ENCODE measurements around the gene L1CAM. TPM values are rescaled to one million over a fixed set of nuclear protein-coding genes. Genes with fewer than 3 reads are reported as not detected.

L1CAM gene
- total RNA-seq, 6 experiments from 2014 or later: 13.1 to 89.2 (median 14.4) TPM

DNA sequence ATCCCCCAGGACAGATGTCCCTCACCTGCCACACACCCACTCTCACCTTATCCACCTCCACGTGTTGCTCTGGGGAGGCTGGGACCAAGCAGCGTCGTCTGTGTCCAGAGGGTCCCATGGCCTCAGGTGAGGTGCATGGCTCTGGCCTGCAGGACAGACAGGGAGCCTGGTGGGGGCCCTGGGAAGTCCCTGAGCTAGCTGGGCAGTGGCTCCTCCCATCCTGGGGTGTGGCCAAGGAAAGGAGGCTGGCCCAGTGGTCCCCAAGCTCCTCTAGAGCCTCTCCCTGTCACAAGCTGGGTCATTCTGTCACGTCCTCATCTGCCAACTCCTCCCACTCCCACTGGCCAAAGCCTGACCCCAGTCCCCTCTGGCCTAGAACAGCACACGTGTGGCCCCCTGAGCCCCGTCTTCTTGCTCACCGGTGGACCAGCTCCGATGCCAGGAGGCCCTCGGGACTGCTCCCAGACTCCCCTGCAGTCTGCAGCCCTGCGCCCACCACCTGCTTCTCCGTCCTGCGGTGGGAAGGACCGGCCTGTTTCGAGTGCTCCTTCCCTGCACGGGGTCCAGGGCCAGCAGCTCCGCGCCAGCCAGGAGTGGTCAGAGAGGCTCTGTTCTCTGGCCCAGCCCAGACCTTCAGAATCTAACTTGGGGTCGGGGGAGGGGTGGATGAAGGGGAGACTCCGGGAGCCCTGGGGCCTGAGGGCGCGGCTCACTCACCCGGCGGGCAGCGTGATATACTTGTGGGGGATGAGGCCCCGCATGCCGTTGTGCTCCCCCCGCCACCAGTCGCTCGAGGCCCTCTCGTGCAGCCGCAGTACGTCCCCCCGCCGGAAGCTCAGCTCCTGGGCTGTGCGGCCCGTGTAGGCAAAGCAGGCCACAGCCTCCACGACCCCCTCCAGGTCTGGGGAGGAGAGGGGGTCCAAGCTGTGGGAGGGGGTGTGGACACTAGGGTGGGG lies 23.3 kb upstream of the L1CAM start:
- Mint-ChIP-seq H3K27me3 (ENCODE audit: insufficient read depth) (peaks cover 3% of the 10 kb centered on the region; the same call in 1 of the 2 replicates), H3K36me3 (ENCODE audit: low read depth) (no peaks in the 10 kb centered on the region), H3K27ac (no peak overlapping the region), H3K9me3 (no peaks in the 10 kb centered on the region), H3K4me3 (no peak overlapping the region), H3K4me1 (ENCODE audit: low read depth) (no peaks in the 10 kb centered on the region)
- TF ChIP-seq, protein P1, sequence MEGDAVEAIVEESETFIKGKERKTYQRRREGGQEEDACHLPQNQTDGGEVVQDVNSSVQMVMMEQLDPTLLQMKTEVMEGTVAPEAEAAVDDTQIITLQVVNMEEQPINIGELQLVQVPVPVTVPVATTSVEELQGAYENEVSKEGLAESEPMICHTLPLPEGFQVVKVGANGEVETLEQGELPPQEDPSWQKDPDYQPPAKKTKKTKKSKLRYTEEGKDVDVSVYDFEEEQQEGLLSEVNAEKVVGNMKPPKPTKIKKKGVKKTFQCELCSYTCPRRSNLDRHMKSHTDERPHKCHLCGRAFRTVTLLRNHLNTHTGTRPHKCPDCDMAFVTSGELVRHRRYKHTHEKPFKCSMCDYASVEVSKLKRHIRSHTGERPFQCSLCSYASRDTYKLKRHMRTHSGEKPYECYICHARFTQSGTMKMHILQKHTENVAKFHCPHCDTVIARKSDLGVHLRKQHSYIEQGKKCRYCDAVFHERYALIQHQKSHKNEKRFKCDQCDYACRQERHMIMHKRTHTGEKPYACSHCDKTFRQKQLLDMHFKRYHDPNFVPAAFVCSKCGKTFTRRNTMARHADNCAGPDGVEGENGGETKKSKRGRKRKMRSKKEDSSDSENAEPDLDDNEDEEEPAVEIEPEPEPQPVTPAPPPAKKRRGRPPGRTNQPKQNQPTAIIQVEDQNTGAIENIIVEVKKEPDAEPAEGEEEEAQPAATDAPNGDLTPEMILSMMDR (IDR thresholded peaks at IDR 0.05): no peak
- DNase-seq: no peak

DNA sequence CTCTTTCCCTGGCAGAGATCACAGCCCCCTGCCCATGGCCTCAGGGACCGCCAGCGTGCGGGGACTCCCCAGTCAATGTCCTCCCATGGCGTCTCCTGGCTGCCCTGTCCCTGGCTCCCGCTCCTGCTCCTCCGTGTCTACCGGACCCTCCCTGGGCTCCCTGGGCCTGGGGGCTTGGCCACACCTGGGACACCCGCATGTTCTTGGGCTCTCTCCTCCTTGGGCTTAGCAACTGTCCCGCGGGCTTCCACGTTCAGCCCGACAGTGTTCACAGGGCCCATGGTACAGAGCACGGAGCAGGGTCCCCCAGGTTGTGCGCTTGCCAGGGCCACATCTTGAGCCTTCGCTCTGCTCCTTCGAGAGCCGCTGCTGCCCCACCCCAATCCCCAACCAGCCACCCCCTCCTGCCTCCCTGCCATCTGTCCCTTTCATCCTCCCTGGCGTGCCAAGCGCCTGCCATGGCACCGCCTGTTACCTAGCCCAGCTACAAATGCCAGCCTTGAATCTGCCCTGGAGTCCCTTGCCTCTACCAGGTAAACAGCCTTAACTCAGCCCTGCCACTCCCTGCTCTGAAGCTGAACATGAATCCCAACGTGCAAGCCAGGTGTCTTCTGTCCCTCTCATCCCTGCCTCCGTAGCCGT lies 22.4 kb upstream of the L1CAM start:
- H3K4me3 Mint-ChIP-seq: no peak overlapping the region
- H3K27me3 Mint-ChIP-seq (ENCODE audit: insufficient read depth): peaks cover 3% of the 10 kb centered on the region; the same call in 1 of the 2 replicates
- H3K9me3 Mint-ChIP-seq: no peaks in the 10 kb centered on the region
- DNase-seq: no peak
- no peaks in the 10 kb centered on the region for H3K4me1 Mint-ChIP-seq (ENCODE audit: low read depth)
- no peak overlapping the region for H3K27ac Mint-ChIP-seq
- no peaks in the 10 kb centered on the region for H3K36me3 Mint-ChIP-seq (ENCODE audit: low read depth)
- TF ChIP-seq, protein P1 (IDR thresholded peaks at IDR 0.05): no peak

DNA sequence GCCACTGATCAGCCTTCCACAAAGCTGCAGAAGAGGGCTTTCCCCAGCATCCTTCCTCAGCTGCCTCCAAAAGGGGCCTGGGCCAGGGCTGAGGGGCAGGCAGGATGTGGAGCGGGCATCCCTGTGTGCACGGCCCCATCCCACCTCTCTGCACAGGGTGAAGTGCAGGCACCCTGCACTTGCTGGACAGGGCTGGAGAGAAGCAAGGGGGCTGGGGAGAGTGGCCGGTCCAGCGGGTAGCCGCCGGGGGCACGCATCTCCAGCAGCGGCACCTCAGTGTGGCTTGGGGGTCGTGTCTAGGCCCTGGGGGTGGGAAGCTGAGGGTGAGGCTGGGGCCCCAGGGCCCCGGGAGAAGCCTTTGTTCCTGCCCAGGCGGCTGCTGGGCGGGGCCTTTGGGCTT lies 21.5 kb upstream of the L1CAM start:
- no peaks in the 10 kb centered on the region for H3K4me1 Mint-ChIP-seq (ENCODE audit: low read depth)
- H3K27me3 Mint-ChIP-seq (ENCODE audit: insufficient read depth): peaks cover 1% of the 10 kb centered on the region; the same call in 1 of the 2 replicates
- DNase-seq: no peak
- no peak overlapping the region for H3K27ac Mint-ChIP-seq
- no peaks in the 10 kb centered on the region for H3K9me3 Mint-ChIP-seq
- H3K4me3 Mint-ChIP-seq: no peak overlapping the region
- TF ChIP-seq, protein P1 (IDR thresholded peaks at IDR 0.05): no peak
- no peaks in the 10 kb centered on the region for H3K36me3 Mint-ChIP-seq (ENCODE audit: low read depth)

DNA sequence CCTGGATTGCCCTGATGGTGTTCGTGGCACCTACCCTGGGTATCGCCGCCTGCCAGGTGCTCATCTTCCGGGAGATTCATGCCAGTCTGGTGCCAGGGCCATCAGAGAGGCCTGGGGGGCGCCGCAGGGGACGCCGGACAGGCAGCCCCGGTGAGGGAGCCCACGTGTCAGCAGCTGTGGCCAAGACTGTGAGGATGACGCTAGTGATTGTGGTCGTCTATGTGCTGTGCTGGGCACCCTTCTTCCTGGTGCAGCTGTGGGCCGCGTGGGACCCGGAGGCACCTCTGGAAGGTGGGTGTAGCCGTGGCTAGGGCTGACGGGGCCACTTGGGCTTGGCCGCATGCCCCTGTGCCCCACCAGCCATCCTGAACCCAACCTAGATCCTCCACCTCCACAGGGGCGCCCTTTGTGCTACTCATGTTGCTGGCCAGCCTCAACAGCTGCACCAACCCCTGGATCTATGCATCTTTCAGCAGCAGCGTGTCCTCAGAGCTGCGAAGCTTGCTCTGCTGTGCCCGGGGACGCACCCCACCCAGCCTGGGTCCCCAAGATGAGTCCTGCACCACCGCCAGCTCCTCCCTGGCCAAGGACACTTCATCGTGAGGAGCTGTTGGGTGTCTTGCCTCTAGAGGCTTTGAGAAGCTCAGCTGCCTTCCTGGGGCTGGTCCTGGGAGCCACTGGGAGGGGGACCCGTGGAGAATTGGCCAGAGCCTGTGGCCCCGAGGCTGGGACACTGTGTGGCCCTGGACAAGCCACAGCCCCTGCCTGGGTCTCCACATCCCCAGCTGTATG lies 20.3 kb upstream of the L1CAM start:
- Mint-ChIP-seq H3K27ac (no peak overlapping the region), H3K36me3 (ENCODE audit: low read depth) (no peaks in the 10 kb centered on the region), H3K9me3 (no peaks in the 10 kb centered on the region)

More for the DNA sequence above, 20.3 kb upstream of the L1CAM start:
- DNase-seq: no peak
- H3K4me1 Mint-ChIP-seq (ENCODE audit: low read depth): peaks cover 8% of the 10 kb centered on the region
- TF ChIP-seq, protein P1 (IDR thresholded peaks at IDR 0.05): no peak
- peaks cover 1% of the 10 kb centered on the region for H3K27me3 Mint-ChIP-seq (ENCODE audit: insufficient read depth)
- H3K4me3 Mint-ChIP-seq: no peak overlapping the region

Measured in HFFc6 (cell line).